Activated CD8-positive, alpha-beta T cell treated with anti-CD3 and anti-CD28 coated beads, Interleukin-2, amount 10 ng/mL, durations not matched to agents 7 days and 5 days (primary cell): ENCODE results near the gene RBMS3. TPM values are rescaled to one million over a fixed set of nuclear protein-coding genes. Genes with fewer than 3 reads are reported as not detected.

Experiments used
- ATAC-seq: fragments of 150-1000 bp; cut with Tn5 transposase; one replicate; pipeline ENCODE4 v1.10.0; 2021; ENCODE audit warnings: moderate library complexity
- CTCF ChIA-PET: fragments of 350-600 bp; sonication (Branson Sonifier 250); formaldehyde crosslinking; loops from one replicate; lab custom pipeline; 2021; ENCODE audit warnings: antibody characterized with exemption; lab: Charles Lee
- POLR2A ChIA-PET: fragments of 350-600 bp; sonication (Branson Sonifier 250); formaldehyde crosslinking; loops from one replicate; lab custom pipeline; 2021; ENCODE audit warnings: antibody characterized with exemption; lab: Charles Lee
- DNase-seq: peaks from one replicate; pipeline ENCODE4 v3.0.0-alpha.2; 2020
- H3K27ac Mint-ChIP-seq: one replicate; pipeline ENCODE4 v1.8.0; 2021; ENCODE audit warnings: mild to moderate bottlenecking, mixed read lengths
- H3K27me3 Mint-ChIP-seq: one replicate; pipeline ENCODE4 v1.8.0; 2021; ENCODE audit warnings: low read depth, mixed read lengths
- H3K36me3 Mint-ChIP-seq: one replicate; pipeline ENCODE4 v1.8.0; 2021; ENCODE audit warnings: low read depth, mixed read lengths
- H3K4me1 Mint-ChIP-seq: one replicate; pipeline ENCODE4 v1.8.0; 2021; ENCODE audit warnings: low read depth, mixed read lengths
- H3K4me3 Mint-ChIP-seq: one replicate; pipeline ENCODE4 v1.8.0; 2021; ENCODE audit warnings: mild to moderate bottlenecking, mixed read lengths
- H3K9me3 Mint-ChIP-seq: one replicate; pipeline ENCODE4 v1.8.0; 2022; ENCODE audit warnings: mixed read lengths; ENCODE audit not compliant: insufficient read depth
- total RNA-seq, 2 experiments: library from RNA; stranded (reverse); gene quantifications; one replicate each; pipeline ENCODE4 v1.2.3, GENCODE V29; 2021

RBMS3 gene
- total RNA-seq, 2 experiments from 2014 or later, result 0.11 to 0.29 TPM

DNA sequence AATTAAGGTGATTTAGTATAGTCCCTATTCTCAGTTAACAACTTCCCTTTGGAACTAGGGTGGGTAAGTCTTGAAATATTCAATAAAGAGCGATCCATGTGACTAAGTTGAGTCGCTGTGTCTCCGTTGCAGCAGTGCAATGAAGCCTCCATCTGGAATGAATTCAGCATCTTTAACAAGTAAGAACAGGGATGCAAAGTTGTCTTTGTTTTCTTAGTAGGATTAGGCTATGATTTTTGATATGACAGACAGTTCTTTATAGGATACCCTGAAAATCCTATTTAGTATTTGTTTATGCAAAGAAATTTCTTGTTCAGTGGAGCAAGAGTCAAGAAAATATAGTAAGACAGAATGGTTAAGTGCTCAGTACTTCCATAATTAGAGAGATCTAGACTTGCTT lies 52.7 kb downstream of the RBMS3 start:
- Mint-ChIP-seq H3K4me1 (no peaks in the 10 kb centered on the region), H3K27me3 (peaks cover 3% of the 10 kb centered on the region), H3K9me3 (no peaks in the 10 kb centered on the region), H3K4me3 (no peak overlapping the region), H3K27ac (no peak overlapping the region), H3K36me3 (no peaks in the 10 kb centered on the region)
- ATAC-seq (no peak), DNase-seq (no peak)
- ChIA-PET CTCF (no interaction called here), POLR2A (no interaction called here)

DNA sequence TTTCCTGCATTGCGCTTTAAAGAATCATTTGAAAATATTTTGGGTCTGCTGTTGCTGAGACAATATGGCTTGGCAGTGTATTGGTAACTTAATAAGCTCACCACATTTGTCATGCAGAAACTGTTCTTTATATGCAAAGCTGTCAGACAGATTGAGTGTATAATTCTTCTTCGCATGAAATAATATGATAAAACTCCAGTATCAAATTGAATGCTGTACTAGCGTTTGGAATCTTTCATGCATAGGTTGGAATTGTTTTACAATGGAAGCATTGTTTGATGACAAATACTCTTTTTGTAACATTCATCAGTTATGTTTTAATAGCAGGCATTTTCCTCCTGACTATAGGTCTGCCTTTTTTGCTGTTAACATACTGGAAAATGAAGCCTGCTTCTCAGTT lies 53.8 kb downstream of the RBMS3 start:
- Mint-ChIP-seq H3K4me1 (no peaks in the 10 kb centered on the region), H3K27me3 (peaks cover 3% of the 10 kb centered on the region), H3K36me3 (no peaks in the 10 kb centered on the region), H3K4me3 (no peak overlapping the region), H3K9me3 (no peaks in the 10 kb centered on the region), H3K27ac (no peak overlapping the region)
- POLR2A ChIA-PET, result no interaction called here
- CTCF ChIA-PET, result no interaction called here
- ATAC-seq, result no peak
- DNase-seq, result no peak

DNA sequence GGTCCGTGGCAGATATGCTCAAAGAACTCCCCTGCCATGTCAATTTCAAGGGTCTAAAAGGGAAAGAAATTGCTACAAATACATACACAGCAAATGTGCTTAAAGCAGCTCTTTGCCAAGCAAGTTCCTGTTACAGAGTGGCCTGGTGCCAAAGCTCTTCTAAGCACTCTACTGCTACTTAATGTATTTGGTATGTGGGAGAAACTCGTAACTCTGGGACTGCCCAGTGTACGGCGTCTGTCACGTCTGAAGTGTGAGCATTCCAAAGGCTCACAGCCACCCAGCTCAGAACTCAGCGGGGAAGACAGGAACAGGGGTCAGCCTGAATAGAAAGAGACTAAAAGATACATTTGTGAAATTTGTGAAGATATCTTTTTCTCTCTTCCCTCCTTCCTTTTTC lies 54.6 kb downstream of the RBMS3 start:
- ATAC-seq (no peak), DNase-seq (no peak)
- ChIA-PET CTCF (no interaction called here), POLR2A (no interaction called here)
- H3K36me3 Mint-ChIP-seq, result no peaks in the 10 kb centered on the region
- peaks cover 3% of the 10 kb centered on the region for H3K27me3 Mint-ChIP-seq
- no peak overlapping the region for H3K4me3 Mint-ChIP-seq
- no peaks in the 10 kb centered on the region for H3K4me1 Mint-ChIP-seq
- no peaks in the 10 kb centered on the region for H3K9me3 Mint-ChIP-seq
- no peak overlapping the region for H3K27ac Mint-ChIP-seq

DNA sequence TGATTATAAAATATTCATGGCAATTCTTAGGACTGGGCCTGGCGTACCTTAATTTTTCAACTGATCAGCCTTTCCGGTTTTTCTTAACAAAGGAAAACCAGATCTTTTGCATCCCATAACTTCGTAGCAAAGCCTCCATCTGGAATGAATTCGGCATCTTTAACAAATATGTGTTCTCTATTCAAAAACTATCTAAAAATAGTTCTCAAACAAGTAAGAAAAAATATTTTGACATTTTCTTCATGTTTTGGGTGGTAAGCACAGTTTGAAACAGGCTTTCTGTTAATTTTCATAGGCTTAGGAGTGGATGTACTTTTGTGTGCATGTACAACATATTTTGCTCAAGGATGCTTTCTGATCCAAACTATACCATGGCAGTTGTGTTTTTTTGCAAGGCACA lies 55.1 kb downstream of the RBMS3 start:
- no peak overlapping the region for H3K27ac Mint-ChIP-seq
- ChIA-PET POLR2A (no interaction called here), CTCF (no interaction called here)
- no peak overlapping the region for H3K4me3 Mint-ChIP-seq
- H3K9me3 Mint-ChIP-seq, result no peaks in the 10 kb centered on the region
- DNase-seq, result no peak
- no peaks in the 10 kb centered on the region for H3K4me1 Mint-ChIP-seq
- H3K36me3 Mint-ChIP-seq, result no peaks in the 10 kb centered on the region
- ATAC-seq, result no peak
- H3K27me3 Mint-ChIP-seq, result peaks cover 3% of the 10 kb centered on the region

DNA sequence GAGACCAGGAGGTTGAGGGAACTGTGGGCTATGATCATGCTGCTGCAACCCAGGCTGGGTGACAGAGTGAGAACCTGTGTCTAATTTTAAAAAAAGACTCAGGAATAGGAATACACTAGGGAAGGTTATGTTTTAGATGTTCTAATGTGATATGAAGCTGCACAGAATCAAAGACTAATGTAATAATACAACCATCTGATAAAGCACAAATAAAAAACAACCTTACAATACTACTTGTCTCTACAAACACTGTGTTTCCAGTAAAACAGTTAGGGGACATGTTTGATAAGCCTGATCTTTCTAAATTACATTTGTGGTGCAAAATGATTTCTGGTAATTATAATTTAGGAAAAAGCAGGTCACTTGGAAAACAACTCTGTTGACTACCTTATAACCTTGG lies 56.7 kb downstream of the RBMS3 start:
- H3K4me1 Mint-ChIP-seq, result no peaks in the 10 kb centered on the region
- H3K36me3 Mint-ChIP-seq, result no peaks in the 10 kb centered on the region
- ATAC-seq (no peak), DNase-seq (no peak)
- no peaks in the 10 kb centered on the region for H3K9me3 Mint-ChIP-seq
- H3K27me3 Mint-ChIP-seq, result peaks cover 3% of the 10 kb centered on the region
- ChIA-PET POLR2A (no interaction called here), CTCF (no interaction called here)
- H3K27ac Mint-ChIP-seq, result no peak overlapping the region
- no peak overlapping the region for H3K4me3 Mint-ChIP-seq

DNA sequence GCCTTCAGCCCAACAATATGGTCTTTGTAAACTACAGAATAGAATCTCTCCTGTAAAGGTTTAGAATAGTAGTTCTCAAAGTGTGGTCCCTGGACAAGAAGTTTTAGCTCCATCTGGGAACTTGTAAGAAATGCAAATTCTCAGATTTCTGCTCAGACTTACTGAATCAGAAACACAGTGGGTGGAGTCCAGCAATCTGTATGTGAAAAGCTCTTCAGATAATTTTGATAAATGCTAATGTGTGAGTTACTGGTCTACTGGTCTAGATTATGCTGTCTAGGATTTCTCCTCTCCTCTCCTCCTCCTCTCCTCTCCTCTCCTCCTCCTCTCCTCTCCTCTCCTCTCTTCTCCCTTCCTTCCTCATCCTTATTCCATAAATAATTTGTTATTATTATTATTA lies 57.5 kb downstream of the RBMS3 start:
- ATAC-seq (no peak), DNase-seq (no peak)
- no peaks in the 10 kb centered on the region for H3K9me3 Mint-ChIP-seq
- H3K36me3 Mint-ChIP-seq, result no peaks in the 10 kb centered on the region
- H3K4me1 Mint-ChIP-seq, result no peaks in the 10 kb centered on the region
- no peak overlapping the region for H3K4me3 Mint-ChIP-seq
- H3K27ac Mint-ChIP-seq, result no peak overlapping the region
- CTCF ChIA-PET, result no interaction called here
- peaks cover 3% of the 10 kb centered on the region for H3K27me3 Mint-ChIP-seq
- POLR2A ChIA-PET, result no interaction called here

DNA sequence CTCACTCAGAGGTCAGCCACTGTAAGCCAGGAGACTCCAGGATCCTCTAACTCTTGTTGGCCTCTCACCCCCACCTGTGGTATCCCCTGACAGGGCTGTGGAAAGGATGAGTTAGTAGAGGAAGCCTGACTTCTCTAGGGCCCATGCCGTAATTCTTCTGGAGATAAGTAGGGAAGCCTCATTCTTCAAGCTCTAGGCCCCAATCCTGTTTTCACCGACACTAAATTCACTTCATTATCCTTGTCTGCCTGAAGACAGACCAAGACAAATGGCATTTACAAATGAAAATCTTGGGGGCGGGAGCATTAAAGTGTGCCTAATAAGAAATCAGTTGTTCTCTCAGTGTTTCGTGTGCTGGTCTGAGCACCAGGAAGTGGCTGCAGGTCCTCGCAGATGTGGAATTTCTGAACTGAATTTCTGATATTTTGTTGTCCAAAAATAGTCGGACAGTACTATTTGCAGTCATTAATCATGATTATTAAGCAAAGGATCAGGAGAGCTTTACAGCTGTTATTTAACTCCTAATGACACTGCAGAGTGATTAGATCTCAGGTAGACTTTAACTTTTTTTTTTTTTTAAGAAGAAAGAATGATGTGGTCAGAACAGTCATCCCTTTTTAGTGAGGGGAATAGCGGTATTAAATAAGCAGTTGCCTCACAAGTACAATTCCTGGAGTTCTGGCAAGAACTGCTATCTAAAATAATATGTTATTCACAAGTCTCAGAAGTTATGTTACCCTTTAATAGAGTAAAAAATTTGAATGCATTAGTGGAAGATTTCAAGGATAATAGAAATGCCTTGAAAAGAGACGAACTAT lies 58.4 kb downstream of the RBMS3 start:
- POLR2A ChIA-PET, result no interaction called here
- Mint-ChIP-seq H3K36me3 (no peaks in the 10 kb centered on the region), H3K27me3 (peaks cover 3% of the 10 kb centered on the region), H3K4me3 (no peak overlapping the region), H3K9me3 (no peaks in the 10 kb centered on the region), H3K27ac (no peak overlapping the region), H3K4me1 (no peaks in the 10 kb centered on the region)
- CTCF ChIA-PET, result no interaction called here
- no peak for DNase-seq
- no peak for ATAC-seq

DNA sequence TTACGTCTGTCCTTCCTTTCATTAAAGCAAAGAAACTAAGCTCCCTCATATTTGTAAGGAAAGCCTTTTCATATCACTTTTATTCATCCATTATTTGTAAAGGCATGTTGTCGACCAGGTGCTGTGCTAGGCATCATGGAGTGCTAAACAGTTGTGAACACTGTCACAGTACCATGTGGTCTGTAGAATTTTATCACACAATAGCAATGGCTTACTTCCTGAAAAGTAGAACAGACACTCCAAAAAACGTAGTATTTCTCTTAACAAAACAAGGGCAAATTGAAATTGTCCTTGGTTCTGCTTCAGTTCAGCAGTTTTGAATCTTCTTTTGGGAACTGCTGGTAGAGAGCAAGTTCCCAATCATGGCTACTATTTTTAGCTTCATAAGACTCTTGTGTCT lies 63.3 kb downstream of the RBMS3 start:
- POLR2A ChIA-PET, result no interaction called here
- Mint-ChIP-seq H3K27ac (no peak overlapping the region), H3K36me3 (no peaks in the 10 kb centered on the region), H3K9me3 (no peaks in the 10 kb centered on the region), H3K4me1 (no peaks in the 10 kb centered on the region), H3K27me3 (no peaks in the 10 kb centered on the region), H3K4me3 (no peak overlapping the region)
- ATAC-seq (no peak), DNase-seq (no peak)
- CTCF ChIA-PET, result no interaction called here

DNA sequence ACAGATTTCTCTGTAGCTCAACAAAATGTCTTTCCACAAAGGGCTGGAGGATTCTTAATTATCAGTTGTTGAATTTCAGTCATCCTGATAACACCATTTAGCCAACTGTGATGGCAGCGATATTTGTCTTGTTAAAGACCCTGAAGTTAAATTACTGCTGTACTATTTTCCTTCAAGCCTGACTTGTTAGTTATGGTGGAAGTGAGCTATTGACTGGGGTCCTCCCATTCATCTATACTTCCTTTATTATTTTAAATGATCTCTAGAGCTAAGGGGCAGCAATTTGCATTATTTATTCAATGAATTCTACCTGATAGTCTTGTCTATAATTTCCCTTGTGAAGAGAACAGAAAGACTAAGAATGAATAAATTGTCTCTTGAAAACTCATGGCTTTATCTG lies 64.1 kb downstream of the RBMS3 start:
- Mint-ChIP-seq H3K27me3 (no peaks in the 10 kb centered on the region), H3K36me3 (no peaks in the 10 kb centered on the region), H3K9me3 (no peaks in the 10 kb centered on the region), H3K4me1 (no peaks in the 10 kb centered on the region), H3K4me3 (no peak overlapping the region), H3K27ac (no peak overlapping the region)
- no peak for DNase-seq
- CTCF ChIA-PET, result interaction anchor here (0.8 kb wide), 1 partner anchor 76 kb away, joined by 3 read pairs; no protein-coding TSS in a partner anchor
- ATAC-seq, result no peak
- POLR2A ChIA-PET, result no interaction called here

DNA sequence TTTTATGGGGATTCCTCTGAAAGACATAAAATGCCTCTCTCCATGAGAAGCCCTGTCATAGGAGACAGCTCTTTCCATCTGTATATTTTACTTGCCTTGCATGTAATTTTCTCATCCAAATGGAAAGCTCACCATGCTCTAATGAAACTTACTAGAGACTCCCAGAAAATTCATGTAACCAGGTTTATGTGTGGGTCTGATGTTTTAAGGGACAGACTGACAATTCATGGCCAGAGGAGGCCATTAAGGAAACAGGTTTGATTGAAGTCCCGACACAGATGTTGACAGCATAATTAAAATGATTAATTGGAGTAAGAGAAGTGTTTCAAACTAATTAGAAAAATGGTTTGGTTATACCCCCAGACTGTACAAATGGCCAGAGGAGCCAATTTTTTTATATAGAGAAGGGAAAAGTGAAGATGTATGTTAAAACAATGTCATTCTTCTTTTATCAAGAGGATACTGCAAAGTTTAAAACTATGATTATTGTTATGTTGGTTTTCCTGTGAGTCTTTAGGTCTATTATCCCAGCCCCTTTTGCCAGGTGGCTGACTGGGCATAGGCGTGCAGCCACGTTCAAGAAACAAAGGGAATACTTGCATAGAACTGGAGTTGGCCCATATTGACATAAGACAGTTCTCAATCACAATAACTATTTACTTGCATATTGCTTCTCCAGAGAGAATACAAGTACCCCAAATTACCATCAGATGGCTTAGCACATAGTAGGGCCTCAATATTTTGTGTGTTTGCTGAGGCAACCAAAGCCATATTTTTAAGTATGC lies 64.8 kb downstream of the RBMS3 start:
- Mint-ChIP-seq H3K27me3 (no peaks in the 10 kb centered on the region), H3K9me3 (no peaks in the 10 kb centered on the region), H3K27ac (no peak overlapping the region), H3K4me1 (no peaks in the 10 kb centered on the region), H3K36me3 (no peaks in the 10 kb centered on the region), H3K4me3 (no peak overlapping the region)
- ChIA-PET CTCF (interaction anchor here (0.8 kb wide), 1 partner anchor 77 kb away, joined by 3 read pairs; no protein-coding TSS in a partner anchor), POLR2A (no interaction called here)
- no peak for ATAC-seq
- DNase-seq, result no peak

DNA sequence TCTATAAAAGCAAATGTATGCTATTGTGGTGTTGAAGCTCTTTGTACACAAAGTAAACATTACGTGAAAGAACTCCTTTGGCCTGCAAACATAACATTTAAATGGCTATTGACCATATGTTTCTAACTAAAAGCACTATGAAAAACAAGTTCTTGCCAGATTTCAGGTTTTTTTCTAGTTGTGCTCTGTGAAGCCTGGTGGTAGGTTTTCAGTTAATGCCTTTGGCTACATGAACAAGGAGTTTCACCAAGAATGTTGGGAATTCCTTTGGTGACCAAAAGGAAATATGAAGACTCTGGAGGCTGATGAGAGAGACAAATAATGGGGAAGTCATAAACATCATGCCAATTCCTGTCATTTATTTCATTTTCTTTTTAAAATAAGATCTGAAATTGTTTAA lies 66.0 kb downstream of the RBMS3 start:
- no peaks in the 10 kb centered on the region for H3K9me3 Mint-ChIP-seq
- H3K4me3 Mint-ChIP-seq, result no peak overlapping the region
- POLR2A ChIA-PET, result no interaction called here
- H3K27ac Mint-ChIP-seq, result no peak overlapping the region
- no peak for DNase-seq
- no peaks in the 10 kb centered on the region for H3K36me3 Mint-ChIP-seq
- H3K4me1 Mint-ChIP-seq, result no peaks in the 10 kb centered on the region
- ATAC-seq, result no peak
- H3K27me3 Mint-ChIP-seq, result no peaks in the 10 kb centered on the region
- CTCF ChIA-PET, result no interaction called here

DNA sequence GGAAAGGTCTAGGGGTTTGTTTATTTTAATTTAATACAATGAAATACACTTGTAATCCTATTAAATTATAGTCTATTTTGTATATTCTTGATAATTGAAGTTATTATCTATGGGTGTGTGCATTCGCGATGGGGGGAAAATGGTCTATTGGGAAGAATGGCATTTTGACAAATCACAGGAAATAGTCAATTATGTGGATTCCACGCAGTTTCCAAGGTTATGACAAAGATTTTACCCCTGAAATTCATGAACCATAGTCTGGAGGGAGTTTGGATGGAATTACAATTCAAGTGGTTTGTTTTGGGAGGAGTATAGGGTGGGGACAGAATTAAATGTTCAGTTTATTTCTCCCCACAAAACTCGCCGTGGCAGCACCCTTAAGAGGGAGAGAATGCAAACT lies 66.5 kb downstream of the RBMS3 start:
- ATAC-seq (no peak), DNase-seq (no peak)
- ChIA-PET POLR2A (no interaction called here), CTCF (no interaction called here)
- H3K9me3 Mint-ChIP-seq, result no peaks in the 10 kb centered on the region
- H3K27ac Mint-ChIP-seq, result no peak overlapping the region
- no peaks in the 10 kb centered on the region for H3K36me3 Mint-ChIP-seq
- H3K27me3 Mint-ChIP-seq, result no peaks in the 10 kb centered on the region
- no peak overlapping the region for H3K4me3 Mint-ChIP-seq
- no peaks in the 10 kb centered on the region for H3K4me1 Mint-ChIP-seq
